Hepatocyte (in vitro differentiated cells): ENCODE data around the gene MAST3. TPM values are rescaled to one million over a fixed set of nuclear protein-coding genes. Genes with fewer than 3 reads are reported as not detected.

Source experiments
- DNase-seq: peaks from one replicate; pipeline ENCODE4 v3.0.0-alpha.2; 2016; ENCODE audit warnings: low spot score
- H2AFZ ChIP-seq: fragments of 200-600 bp; sonication (generic); 2 replicates; pipeline ENCODE4 v1.6.0; 2016; ENCODE audit warnings: antibody characterized with exemption, mild to moderate bottlenecking
- H3K27ac ChIP-seq: fragments of 200-600 bp; sonication (generic); 2 replicates; pipeline ENCODE4 v1.5.1; 2016; ENCODE audit warnings: mild to moderate bottlenecking
- H3K27me3 ChIP-seq: fragments of 200-600 bp; sonication (generic); 2 replicates; pipeline ENCODE4 v1.6.1; 2016
- H3K36me3 ChIP-seq: fragments of 200-600 bp; sonication (generic); replicated peaks from 2 replicates; pipeline ENCODE4 v1.5.1; 2016; ENCODE audit warnings: low read depth; ENCODE audit not compliant: insufficient read depth
- H3K4me1 ChIP-seq: fragments of 200-600 bp; sonication (generic); 2 replicates; pipeline ENCODE4 v1.5.1; 2016; ENCODE audit warnings: mild to moderate bottlenecking, moderate library complexity; ENCODE audit not compliant: insufficient read depth
- H3K4me2 ChIP-seq: fragments of 200-600 bp; sonication (generic); 2 replicates; pipeline ENCODE4 v1.6.0; 2016
- H3K4me3 ChIP-seq: fragments of 200-600 bp; sonication (generic); 2 replicates; pipeline ENCODE4 v1.5.1; 2016; ENCODE audit warnings: mild to moderate bottlenecking
- H3K79me2 ChIP-seq: fragments of 200-600 bp; sonication (generic); 2 replicates; pipeline ENCODE4 v1.6.0; 2017; ENCODE audit warnings: mild to moderate bottlenecking
- H3K9me2 ChIP-seq: fragments of 200-600 bp; sonication (generic); replicated peaks from 2 replicates; pipeline ENCODE4 v1.6.0; 2017; ENCODE audit warnings: mild to moderate bottlenecking; ENCODE audit not compliant: insufficient read depth
- H3K9me3 ChIP-seq: fragments of 200-600 bp; sonication (generic); 2 replicates; pipeline ENCODE4 v1.5.1; 2016; ENCODE audit warnings: low read depth, mild to moderate bottlenecking
- H4K20me1 ChIP-seq: fragments of 200-600 bp; sonication (generic); 2 replicates; pipeline ENCODE4 v1.6.0; 2016; ENCODE audit warnings: mild to moderate bottlenecking; ENCODE audit not compliant: insufficient read depth, poor library complexity, severe bottlenecking
- EZH2 ChIP-seq: fragments of 200-600 bp; sonication (generic); IDR thresholded peaks from 2 replicates; pipeline ENCODE4 v1.6.1; 2016; ENCODE audit warnings: antibody characterized with exemption, mild to moderate bottlenecking, borderline replicate concordance
- EZH2phosphoT487 ChIP-seq: fragments of 200-600 bp; sonication (generic); IDR thresholded peaks from one replicate; pipeline ENCODE4 v1.6.1; 2018; ENCODE audit warnings: antibody characterized with exemption, mild to moderate bottlenecking, low read depth, moderate library complexity; ENCODE audit not compliant: unreplicated experiment, severe bottlenecking
- WGBS: methylation state at CpG from one replicate; pipeline ENCODE4 v1.1.6; 2016; ENCODE audit warnings: low lambda C conversion rate; ENCODE audit errors: missing lambda C conversion rate; 5-methylcytosine and 5-hydroxymethylcytosine counted together
- polyA plus RNA-seq: library from polyadenylated mRNA; unstranded; fragments of >200 nt; fragmentation: Nextera tagmentation; extraction: Ambion mirVana; gene quantifications from 2 replicates; pipeline ENCODE4 v1.2.1, GENCODE V29; 2016
- total RNA-seq: library from RNA; depleted of rRNA; stranded (reverse); fragments of >200 nt; gene quantifications from 2 replicates; pipeline ENCODE4 v1.2.3, GENCODE V29; 2014
- TF ChIP-seq, protein P1 (sequence below): fragments of 200-600 bp; sonication (generic); IDR thresholded peaks from 2 replicates; pipeline ENCODE4 v1.5.1; 2016; ENCODE audit warnings: antibody characterized with exemption, mild to moderate bottlenecking; ENCODE audit not compliant: poor library complexity

The MAST3 gene
- total and polyA plus RNA-seq, 2 experiments from 2014 or later, result 9.7 to 10.3 TPM

DNA sequence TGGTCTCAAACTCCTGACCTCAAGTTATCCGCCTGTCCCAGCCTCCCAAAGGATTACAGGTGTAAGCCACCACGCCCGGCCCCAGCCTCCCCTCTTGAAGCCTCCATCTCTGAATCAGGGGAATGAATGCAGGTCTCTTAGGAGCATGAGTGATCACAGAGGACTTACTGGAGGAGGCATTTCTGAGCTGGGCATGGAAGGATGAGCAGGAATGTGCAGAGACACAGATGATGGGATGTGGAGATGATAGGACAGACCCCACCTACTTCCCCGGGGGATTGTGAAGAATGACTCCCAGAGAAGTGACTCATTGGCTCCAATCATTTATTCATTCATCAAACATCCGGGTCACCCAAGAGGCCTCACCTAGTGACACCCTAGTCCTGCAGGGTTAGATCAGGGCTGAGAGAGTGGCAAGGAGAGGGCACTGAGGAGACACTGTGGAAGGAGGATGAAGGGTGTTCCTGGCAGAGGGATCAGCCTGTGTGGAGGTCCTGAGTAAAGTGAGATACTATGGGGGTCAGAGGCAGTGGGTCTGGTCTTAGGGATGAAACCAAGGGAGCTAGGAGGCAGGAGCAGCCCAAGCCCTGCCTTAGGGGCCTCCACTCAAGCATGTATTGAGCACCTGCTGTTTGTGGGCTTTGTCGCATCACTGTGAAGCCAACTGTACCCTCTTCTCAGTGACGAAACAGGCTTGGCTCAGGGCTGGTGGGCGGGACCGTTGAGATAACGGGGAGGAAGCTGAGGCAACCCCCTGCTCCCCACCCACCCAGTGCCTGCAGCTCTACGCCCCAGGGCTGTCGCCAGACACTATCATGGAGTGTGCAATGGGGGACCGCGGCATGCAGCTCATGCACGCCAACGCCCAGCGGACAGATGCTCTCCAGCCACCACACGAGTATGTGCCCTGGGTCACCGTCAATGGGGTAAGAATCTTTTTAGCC, 79.1 kb downstream of the MAST3 start:
- no peak for TF ChIP-seq EZH2
- TF ChIP-seq EZH2phosphoT487, result no peak
- Histone ChIP-seq H4K20me1 (no peaks in the 10 kb centered on the region), H3K4me1 (peaks cover 6% of the 10 kb centered on the region), H3K4me3 (no peak overlapping the region), H3K27ac (no peak overlapping the region), H3K9me3 (no peaks in the 10 kb centered on the region), H3K36me3 (no peaks in the 10 kb centered on the region), H3K27me3 (no peaks in the 10 kb centered on the region), H3K79me2 (no peaks in the 10 kb centered on the region), H3K4me2 (no peak overlapping the region), H2AFZ (no peak overlapping the region), H3K9me2 (no peaks in the 10 kb centered on the region)
- no peak for DNase-seq
- 92% methylated on average over 19 of the region's 19 CpGs for WGBS

DNA sequence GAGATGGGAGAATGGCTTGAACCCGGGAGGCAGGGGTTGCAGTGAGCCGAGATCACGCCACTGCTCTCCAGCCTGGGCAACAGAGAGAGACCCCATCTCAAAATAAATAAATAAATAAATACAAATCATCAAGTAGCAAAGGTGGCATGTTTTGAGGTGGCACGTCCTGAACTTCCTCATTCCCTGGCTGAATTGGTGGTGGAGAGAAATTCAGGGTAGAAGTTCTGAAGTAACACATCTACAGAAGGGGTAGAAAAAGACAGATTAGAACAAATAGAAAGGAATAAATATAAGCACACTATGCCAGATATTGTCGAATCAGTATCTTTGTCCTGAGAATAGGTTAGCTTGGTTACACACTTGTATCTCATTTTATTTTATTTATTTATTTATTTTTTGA, 82.4 kb downstream of the MAST3 start:
- Histone ChIP-seq H3K9me3 (no peaks in the 10 kb centered on the region), H4K20me1 (no peaks in the 10 kb centered on the region), H3K4me3 (no peak overlapping the region), H2AFZ (no peak overlapping the region), H3K36me3 (no peaks in the 10 kb centered on the region), H3K79me2 (no peaks in the 10 kb centered on the region), H3K27ac (no peak overlapping the region), H3K4me1 (no peaks in the 10 kb centered on the region), H3K9me2 (no peaks in the 10 kb centered on the region), H3K27me3 (no peaks in the 10 kb centered on the region), H3K4me2 (no peak overlapping the region)
- 90% methylated on average over 5 of the region's 5 CpGs for WGBS
- no peak for DNase-seq
- no peak for TF ChIP-seq EZH2phosphoT487

DNA sequence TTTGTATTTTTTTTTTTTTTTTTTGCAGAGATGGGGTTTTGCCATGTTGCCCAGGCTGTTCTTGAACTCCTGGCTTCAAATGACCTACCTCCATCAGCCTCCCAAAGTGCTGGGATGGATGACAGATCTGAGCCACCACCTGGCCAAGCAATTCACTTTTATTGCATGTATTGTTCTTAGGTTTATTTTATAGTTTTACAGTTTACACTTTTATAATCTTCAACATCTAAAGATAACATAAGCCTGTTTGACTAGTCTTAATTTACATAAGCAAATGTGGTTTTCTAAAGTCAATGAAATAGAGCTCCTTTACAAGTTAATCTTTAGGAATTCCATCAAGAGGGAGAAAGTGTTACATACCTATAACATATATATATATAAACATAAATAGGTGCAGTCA, 86.0 kb downstream of the MAST3 start:
- H3K4me3 ChIP-seq, result no peak overlapping the region

DNA sequence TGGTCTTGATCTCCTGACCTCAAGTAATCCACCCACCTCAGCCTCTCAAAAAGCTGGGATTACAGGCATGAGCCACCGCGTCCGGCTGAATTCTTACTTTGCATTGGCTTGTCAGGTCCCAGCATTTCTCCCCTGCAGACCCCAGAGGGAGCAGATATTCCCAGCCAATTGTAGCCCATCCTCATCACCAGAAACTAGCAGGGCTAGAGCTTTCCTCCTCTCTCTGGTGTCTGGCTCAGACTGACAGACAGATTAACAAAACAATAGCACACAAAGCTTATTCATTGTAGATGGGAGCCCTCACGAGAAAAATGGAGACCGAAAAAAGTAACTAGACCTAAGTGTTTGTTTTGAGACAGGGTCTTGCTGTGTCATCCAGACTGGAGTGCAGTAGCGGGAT, 88.0 kb downstream of the MAST3 start:
- Histone ChIP-seq H3K9me3 (no peaks in the 10 kb centered on the region), H3K36me3 (no peaks in the 10 kb centered on the region), H3K4me1 (no peaks in the 10 kb centered on the region), H4K20me1 (no peaks in the 10 kb centered on the region), H3K4me3 (no peak overlapping the region), H2AFZ (no peak overlapping the region), H3K79me2 (no peaks in the 10 kb centered on the region), H3K27me3 (no peaks in the 10 kb centered on the region), H3K4me2 (no peak overlapping the region), H3K9me2 (no peaks in the 10 kb centered on the region), H3K27ac (no peak overlapping the region)
- DNase-seq, result no peak
- TF ChIP-seq, protein P1, sequence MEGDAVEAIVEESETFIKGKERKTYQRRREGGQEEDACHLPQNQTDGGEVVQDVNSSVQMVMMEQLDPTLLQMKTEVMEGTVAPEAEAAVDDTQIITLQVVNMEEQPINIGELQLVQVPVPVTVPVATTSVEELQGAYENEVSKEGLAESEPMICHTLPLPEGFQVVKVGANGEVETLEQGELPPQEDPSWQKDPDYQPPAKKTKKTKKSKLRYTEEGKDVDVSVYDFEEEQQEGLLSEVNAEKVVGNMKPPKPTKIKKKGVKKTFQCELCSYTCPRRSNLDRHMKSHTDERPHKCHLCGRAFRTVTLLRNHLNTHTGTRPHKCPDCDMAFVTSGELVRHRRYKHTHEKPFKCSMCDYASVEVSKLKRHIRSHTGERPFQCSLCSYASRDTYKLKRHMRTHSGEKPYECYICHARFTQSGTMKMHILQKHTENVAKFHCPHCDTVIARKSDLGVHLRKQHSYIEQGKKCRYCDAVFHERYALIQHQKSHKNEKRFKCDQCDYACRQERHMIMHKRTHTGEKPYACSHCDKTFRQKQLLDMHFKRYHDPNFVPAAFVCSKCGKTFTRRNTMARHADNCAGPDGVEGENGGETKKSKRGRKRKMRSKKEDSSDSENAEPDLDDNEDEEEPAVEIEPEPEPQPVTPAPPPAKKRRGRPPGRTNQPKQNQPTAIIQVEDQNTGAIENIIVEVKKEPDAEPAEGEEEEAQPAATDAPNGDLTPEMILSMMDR, result no peak
- TF ChIP-seq EZH2phosphoT487 (no peak), EZH2 (no peak)
- 37% methylated on average over 6 of the region's 6 CpGs for WGBS

More for the DNA sequence above, 86.0 kb downstream of the MAST3 start:
- Histone ChIP-seq H3K79me2 (no peaks in the 10 kb centered on the region), H3K9me3 (no peaks in the 10 kb centered on the region), H3K27me3 (no peaks in the 10 kb centered on the region), H3K27ac (no peak overlapping the region), H3K9me2 (no peaks in the 10 kb centered on the region), H3K4me2 (no peak overlapping the region), H3K4me1 (no peaks in the 10 kb centered on the region), H3K36me3 (no peaks in the 10 kb centered on the region), H2AFZ (no peak overlapping the region), H4K20me1 (no peaks in the 10 kb centered on the region)
- TF ChIP-seq EZH2 (no peak), EZH2phosphoT487 (peak; percentile 76)
- DNase-seq, result no peak

DNA sequence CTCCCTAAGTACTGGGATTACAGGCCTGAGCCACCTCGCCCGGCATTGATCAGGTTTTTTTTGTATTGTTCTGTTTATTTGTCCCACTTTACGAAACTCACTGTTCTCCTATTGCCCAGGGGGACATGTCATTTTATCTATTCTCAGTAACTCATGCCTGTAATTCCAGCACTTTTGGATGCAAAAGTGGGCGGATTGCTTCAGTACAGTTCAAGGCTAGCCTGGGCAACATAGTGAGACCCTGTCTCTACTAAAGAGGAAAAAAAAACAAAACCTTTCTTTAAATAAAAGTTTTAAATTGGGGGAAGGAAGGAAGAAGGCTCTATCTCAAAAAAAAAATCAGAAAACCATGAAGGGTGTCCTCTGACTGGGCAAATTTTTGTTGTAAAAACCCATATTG, 92.7 kb downstream of the MAST3 start:
- TF ChIP-seq EZH2phosphoT487 (no peak), EZH2 (no peak)
- TF ChIP-seq, protein P1, result no peak

More for the DNA sequence above, 92.7 kb downstream of the MAST3 start:
- H4K20me1 ChIP-seq, result no peaks in the 10 kb centered on the region
- no peak overlapping the region for H3K27ac ChIP-seq
- no peak overlapping the region for H3K4me3 ChIP-seq
- H3K9me3 ChIP-seq, result no peaks in the 10 kb centered on the region
- no peak overlapping the region for H3K4me2 ChIP-seq
- WGBS, result 96% methylated on average over 4 of the region's 4 CpGs
- no peak for DNase-seq
- no peaks in the 10 kb centered on the region for H3K9me2 ChIP-seq
- no peaks in the 10 kb centered on the region for H3K36me3 ChIP-seq
- H3K79me2 ChIP-seq, result no peaks in the 10 kb centered on the region
- H2AFZ ChIP-seq, result no peak overlapping the region
- H3K27me3 ChIP-seq, result no peaks in the 10 kb centered on the region
- peaks cover 10% of the 10 kb centered on the region for H3K4me1 ChIP-seq
